OCI-LY7 (cell line): ENCODE results near the gene KRTDAP.

ENCODE experiments used
- CTCF ChIP-seq: fragments of 200-600 bp; sonication (generic); conservative IDR thresholded peaks from 2 replicates; pipeline ENCODE4 v1.5.1; 2014; ENCODE audit warnings: mild to moderate bottlenecking, antibody characterized with exemption, low read length, moderate library complexity, mixed read lengths
- EZH2phosphoT487 ChIP-seq: fragments of 200-600 bp; sonication (generic); IDR thresholded peaks from 2 replicates; pipeline ENCODE4 v1.6.1; 2018; ENCODE audit warnings: low read depth, borderline replicate concordance, mild to moderate bottlenecking, mixed run types, antibody characterized with exemption, low read length, moderate library complexity, mixed read lengths

DNA sequence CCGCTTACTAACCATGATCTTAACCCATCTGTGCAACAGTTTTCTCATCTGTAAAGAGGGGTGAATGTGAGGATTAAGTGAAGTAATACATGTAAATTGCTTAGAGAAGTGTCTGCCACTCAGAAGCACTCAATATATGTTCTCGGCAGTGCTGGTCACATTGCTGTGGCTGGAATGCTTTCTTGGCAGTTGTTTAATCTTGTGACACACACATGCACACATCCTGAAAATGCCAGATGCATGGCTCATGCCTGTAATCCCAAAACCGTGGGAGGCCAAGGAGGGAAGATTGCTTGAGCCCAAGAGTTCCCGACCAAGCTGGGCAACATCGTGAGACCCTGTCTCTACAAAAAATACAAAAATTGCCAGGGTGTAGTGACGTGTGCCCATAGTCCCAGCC lies 28.0 kb upstream of the KRTDAP start:
- TF ChIP-seq CTCF (no peak), EZH2phosphoT487 (no peak)
